Ureter (tissue), 1 donor: ENCODE data around the gene PTPN4. TPM values are rescaled to one million over a fixed set of nuclear protein-coding genes. Genes with fewer than 3 reads are reported as not detected.
"Not testable (repeated sequence)": the region's sequence is repeated elsewhere in the genome, so short reads cannot be mapped to it uniquely, and the experiment has no call there.

ENCODE experiments used
- DNase-seq: peaks from one replicate; pipeline ENCODE4 v3.0.0-alpha.2; 2020; ENCODE audit warnings: low spot score
- total RNA-seq: library from RNA; stranded (reverse); gene quantifications from one replicate; pipeline ENCODE4 v1.2.4, GENCODE V29; 2023
- donor health status: DM: yes; HTN: yes; CAD: no.

Gene PTPN4
- total RNA-seq, 1 donor from 2014 or later = 48.7 TPM

- DNase-seq = no peak
Measured at GRCh38 chr2:119766944-119767343, 7.2 kb downstream of the PTPN4 start.

GRCh38 chr2:119768742-119769141 is 9.0 kb downstream of the PTPN4 start:
- DNase-seq = no peak

GRCh38 chr2:119769645-119770044 is 9.9 kb downstream of the PTPN4 start:
- no peak for DNase-seq

- DNase-seq = no peak
Measured at GRCh38 chr2:119771331-119771730, 11.6 kb downstream of the PTPN4 start.

- no peak for DNase-seq
Measured at GRCh38 chr2:119772128-119772527, 12.4 kb downstream of the PTPN4 start.

GRCh38 chr2:119772767-119773166 is 13.0 kb downstream of the PTPN4 start:
- no peak for DNase-seq

- no peak for DNase-seq
Measured at GRCh38 chr2:119774026-119774425, 14.3 kb downstream of the PTPN4 start.

GRCh38 chr2:119775102-119775501 is 15.4 kb downstream of the PTPN4 start:
- DNase-seq = no peak

- DNase-seq = no peak
Measured at GRCh38 chr2:119782308-119783027, 22.7 kb downstream of the PTPN4 start.

- no peak for DNase-seq
Measured at GRCh38 chr2:119784876-119785275, 25.2 kb downstream of the PTPN4 start.

GRCh38 chr2:119786295-119786694 is 26.6 kb downstream of the PTPN4 start:
- no peak for DNase-seq

- DNase-seq = no peak
Measured at GRCh38 chr2:119788752-119789151, 29.0 kb downstream of the PTPN4 start.

- DNase-seq = no peak
Measured at GRCh38 chr2:119790466-119790865, 30.7 kb downstream of the PTPN4 start.

GRCh38 chr2:119792907-119793312 is 33.2 kb downstream of the PTPN4 start:
- no peak for DNase-seq

- no peak for DNase-seq
Measured at GRCh38 chr2:119794237-119794636, 34.5 kb downstream of the PTPN4 start.

- no peak for DNase-seq
Measured at GRCh38 chr2:119795309-119796303, 35.9 kb downstream of the PTPN4 start.

GRCh38 chr2:119800376-119800902 is 40.7 kb downstream of the PTPN4 start:
- no peak for DNase-seq

- no peak for DNase-seq
Measured at GRCh38 chr2:119801040-119801439, 41.3 kb downstream of the PTPN4 start.

- not testable (repeated sequence) for DNase-seq
Measured at GRCh38 chr2:119801989-119802388, 42.3 kb downstream of the PTPN4 start.

- no peak for DNase-seq
Measured at GRCh38 chr2:119803101-119803500, 43.4 kb downstream of the PTPN4 start.

- not testable (repeated sequence) for DNase-seq
Measured at GRCh38 chr2:119804409-119804808, 44.7 kb downstream of the PTPN4 start.

- DNase-seq = no peak
Measured at GRCh38 chr2:119808516-119809147, 48.9 kb downstream of the PTPN4 start.
